ENCODE results near the gene CT55.
"Not testable (repeated sequence)": the region's sequence is repeated elsewhere in the genome, so short reads cannot be mapped to it uniquely, and the experiment has no call there.

The CT55 gene
- total RNA-seq: 0 to 0.11 (median 0) reads per million in 17 experiments

- DNase-seq: no peak
These were observed at the start of gene CT55 for GRCh38 chrX:135170877-135171519. TSS of gene CT55 (minus strand) at chrX:135171398. CDS start at chrX:135171171, 227 bp downstream.

- no peak for DNase-seq
These were observed 42.1 kb upstream of the CT55 start for GRCh38 chrX:135213200-135213844.

- DNase-seq: not testable (repeated sequence)
These were observed 35.2 kb upstream of the CT55 start for GRCh38 chrX:135206427-135206826.

- peak; percentile 1 to 27 (median 19) for DNase-seq
These were observed 29.1 kb upstream of the CT55 start for GRCh38 chrX:135200297-135200696.

- DNase-seq: no peak
These were observed 23.5 kb upstream of the CT55 start for GRCh38 chrX:135194684-135195083.

GRCh38 chrX:135193740-135194139 lies 22.5 kb upstream of the CT55 start:
- DNase-seq: no peak

- no peak for DNase-seq
These were observed 20.6 kb upstream of the CT55 start for GRCh38 chrX:135191838-135192237.

- peak; percentile 40 to 72 (median 62) for DNase-seq
These were observed 14.7 kb upstream of the CT55 start for GRCh38 chrX:135185795-135186443.

GRCh38 chrX:135178636-135179035 lies 7.4 kb upstream of the CT55 start:
- no peak for DNase-seq

- no peak for DNase-seq
These were observed 730 bp downstream of the CT55 start for GRCh38 chrX:135170468-135170867.

GRCh38 chrX:135169534-135169933 lies 1.7 kb downstream of the CT55 start:
- DNase-seq: not testable (repeated sequence)

GRCh38 chrX:135168486-135168885 lies 2.7 kb downstream of the CT55 start:
- no peak for DNase-seq

GRCh38 chrX:135154688-135155087 lies 16.5 kb downstream of the CT55 start:
- DNase-seq: not testable (repeated sequence)

- DNase-seq: not testable (repeated sequence)
These were observed 45.1 kb downstream of the CT55 start for GRCh38 chrX:135126145-135126544.

- not testable (repeated sequence) for DNase-seq
These were observed 51.1 kb downstream of the CT55 start, which contains the start of gene ETDB for GRCh38 chrX:135120056-135120576. TSS of gene ETDB (minus strand) at chrX:135120526. CDS start at chrX:135119261, 1,265 bp downstream.

- not testable (repeated sequence) for DNase-seq
These were observed 55.1 kb downstream of the CT55 start for GRCh38 chrX:135116064-135116463.

- DNase-seq: peak in 2 of 4 experiments; percentile 1 to 2
These were observed 56.8 kb downstream of the CT55 start for GRCh38 chrX:135114392-135114791.

- DNase-seq: no peak
These were observed 58.5 kb downstream of the CT55 start for GRCh38 chrX:135112743-135113142.

GRCh38 chrX:135112096-135112729 lies 59.0 kb downstream of the CT55 start:
- peak; percentile 46 to 55 (median 50) for DNase-seq

GRCh38 chrX:135109554-135109953 lies 61.6 kb downstream of the CT55 start:
- DNase-seq: no peak

Data from suppressor macrophage (primary cell).